Progenitor cell of endocrine pancreas (in vitro differentiated cells): ENCODE results near the gene AHRR. TPM values are rescaled to one million over a fixed set of nuclear protein-coding genes. Genes with fewer than 3 reads are reported as not detected.

Source experiments
- DNase-seq: peaks from one replicate; pipeline ENCODE4 v3.0.0; 2021; ENCODE audit warnings: low spot score; ENCODE audit not compliant: unreplicated experiment
- H3K27ac Mint-ChIP-seq: 2 replicates; pipeline ENCODE4 v1.8.0; 2021; ENCODE audit warnings: mild to moderate bottlenecking, moderate library complexity, mixed read lengths
- H3K27me3 Mint-ChIP-seq: 2 replicates; pipeline ENCODE4 v1.8.0; 2021; ENCODE audit warnings: mixed read lengths
- H3K36me3 Mint-ChIP-seq: 2 replicates; pipeline ENCODE4 v1.8.0; 2022; ENCODE audit warnings: mixed read lengths; ENCODE audit not compliant: insufficient read depth
- H3K4me1 Mint-ChIP-seq: 2 replicates; pipeline ENCODE4 v1.8.0; 2021; ENCODE audit warnings: low read depth, mixed read lengths
- H3K4me3 Mint-ChIP-seq: 2 replicates; pipeline ENCODE4 v1.8.0; 2021; ENCODE audit warnings: low read depth, mild to moderate bottlenecking, moderate library complexity, mixed read lengths
- H3K9me3 Mint-ChIP-seq: 2 replicates; pipeline ENCODE4 v1.8.0; 2021; ENCODE audit warnings: low read depth, mixed read lengths
- CTCF ChIP-seq: fragments of 200-600 bp; sonication (generic); IDR thresholded peaks from one replicate; pipeline ENCODE4 v1.5.0; 2021; ENCODE audit warnings: antibody characterized with exemption, mild to moderate bottlenecking; ENCODE audit not compliant: unreplicated experiment
- total RNA-seq: library from RNA; stranded (reverse); gene quantifications from 2 replicates; pipeline ENCODE4 v1.2.1, GENCODE V29; 2021

Gene AHRR
- total RNA-seq, 1 donor from 2014 or later, result 1.3 TPM

DNA sequence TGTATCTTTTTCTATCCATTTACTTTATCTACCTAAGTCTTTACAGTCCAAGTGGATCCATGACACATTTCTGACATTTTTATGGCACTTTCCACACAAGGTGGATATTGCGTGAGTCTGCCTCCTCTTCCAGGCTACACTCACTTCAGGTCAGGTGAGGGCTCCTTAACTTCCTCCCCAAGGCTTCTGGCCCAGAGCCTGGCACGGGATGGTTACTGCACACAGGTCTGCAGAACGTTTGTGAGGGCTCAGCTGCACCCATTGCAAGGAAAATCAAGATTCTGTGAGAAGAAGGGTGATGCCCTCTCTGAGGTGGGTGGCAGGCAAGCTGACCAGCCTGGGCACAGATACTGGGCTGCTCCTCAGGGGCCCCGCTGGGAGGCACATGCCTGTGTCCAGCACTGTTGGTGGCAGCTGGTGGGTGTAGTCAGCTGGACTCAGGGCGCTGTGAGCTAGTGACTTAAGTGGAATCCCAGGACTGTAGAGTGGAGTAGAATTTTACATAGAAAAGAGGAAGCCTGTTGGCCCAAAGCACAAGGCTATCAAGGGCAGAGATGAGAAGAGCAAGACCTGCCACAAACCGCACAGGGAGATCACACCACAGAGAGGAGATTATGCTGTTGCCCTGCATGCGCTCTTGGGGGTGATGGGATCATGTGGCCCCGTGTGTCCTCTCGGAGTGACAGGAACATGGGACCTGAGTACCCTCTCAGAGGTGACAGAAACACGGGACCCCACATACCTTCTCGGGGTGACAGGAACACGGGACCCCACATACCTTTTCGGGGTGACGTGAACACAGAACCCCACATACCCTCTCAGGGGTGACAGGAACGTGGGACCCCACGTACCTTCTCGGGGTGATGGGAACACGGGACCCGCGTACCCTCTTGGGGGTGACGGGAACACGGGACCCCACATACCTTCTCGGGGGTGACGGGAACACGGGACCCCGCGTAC, 21.3 kb downstream of the AHRR start:
- no peak for DNase-seq
- Mint-ChIP-seq H3K27ac (no peak overlapping the region), H3K36me3 (no peaks in the 10 kb centered on the region), H3K4me3 (peak overlapping the region; percentile 61), H3K9me3 (peaks cover 3% of the 10 kb centered on the region), H3K27me3 (peaks cover 35% of the 10 kb centered on the region), H3K4me1 (peaks cover 2% of the 10 kb centered on the region)
- no peak for TF ChIP-seq CTCF

DNA sequence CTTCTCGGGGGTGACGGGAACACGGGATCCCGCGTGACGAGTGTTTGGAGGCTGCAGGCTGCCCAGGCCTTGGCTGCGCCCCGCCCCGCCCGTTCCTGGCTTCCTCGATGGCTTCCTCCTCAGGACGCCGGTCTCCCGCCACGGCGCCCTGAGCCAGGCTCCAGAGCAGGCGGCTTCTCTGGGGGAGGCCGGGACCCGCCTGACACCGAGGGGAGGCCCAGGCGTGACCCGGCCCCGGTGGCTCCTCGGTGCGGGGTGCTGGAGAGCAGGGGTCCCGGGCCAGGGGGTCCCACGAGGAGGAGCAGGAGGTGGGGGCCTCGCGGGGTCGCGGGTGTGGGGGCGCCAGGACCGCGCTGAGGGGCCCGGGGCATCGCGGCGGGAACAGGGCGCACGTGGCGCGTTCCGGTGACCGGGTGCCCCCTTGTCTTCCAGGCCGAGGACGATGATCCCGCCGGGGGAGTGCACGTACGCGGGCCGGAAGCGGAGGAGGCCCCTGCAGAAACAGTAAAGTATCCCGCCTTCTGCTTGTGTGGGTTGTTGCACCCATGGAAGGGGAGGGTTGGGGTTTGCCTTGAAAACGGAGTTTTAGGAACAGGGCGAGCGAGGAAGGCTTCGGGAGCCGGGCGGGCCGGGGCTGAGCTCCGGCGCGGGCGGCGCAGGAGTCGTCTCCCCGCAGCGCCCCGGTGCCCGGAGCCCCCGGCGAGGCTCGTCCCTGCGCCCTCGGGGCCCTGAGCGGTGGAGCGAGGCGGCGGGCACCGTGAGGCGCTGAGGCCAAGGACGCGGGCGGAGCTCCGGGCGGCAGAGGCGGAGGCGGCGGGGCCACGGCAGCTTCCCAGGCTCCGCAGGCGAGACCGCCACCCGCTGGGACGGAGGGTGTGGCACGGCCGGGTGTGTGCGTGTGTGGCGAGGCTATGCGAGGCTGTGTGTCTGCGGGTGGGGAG, 22.2 kb downstream of the AHRR start:
- H3K27ac Mint-ChIP-seq, result no peak overlapping the region
- TF ChIP-seq CTCF, result no peak
- H3K4me3 Mint-ChIP-seq, result peak overlapping the region; percentile 64
- peaks cover 41% of the 10 kb centered on the region for H3K27me3 Mint-ChIP-seq
- H3K4me1 Mint-ChIP-seq, result peaks cover 2% of the 10 kb centered on the region
- no peaks in the 10 kb centered on the region for H3K36me3 Mint-ChIP-seq
- no peak for DNase-seq
- peaks cover 3% of the 10 kb centered on the region for H3K9me3 Mint-ChIP-seq

- Mint-ChIP-seq H3K27ac (no peak overlapping the region), H3K4me3 (no peak overlapping the region), H3K36me3 (no peaks in the 10 kb centered on the region), H3K27me3 (peaks cover 45% of the 10 kb centered on the region), H3K9me3 (peaks cover 3% of the 10 kb centered on the region), H3K4me1 (peaks cover 2% of the 10 kb centered on the region)
- no peak for TF ChIP-seq CTCF
- no peak for DNase-seq
These were observed 23.2 kb downstream of the AHRR start for GRCh38 chr5:344668-345067.

DNA sequence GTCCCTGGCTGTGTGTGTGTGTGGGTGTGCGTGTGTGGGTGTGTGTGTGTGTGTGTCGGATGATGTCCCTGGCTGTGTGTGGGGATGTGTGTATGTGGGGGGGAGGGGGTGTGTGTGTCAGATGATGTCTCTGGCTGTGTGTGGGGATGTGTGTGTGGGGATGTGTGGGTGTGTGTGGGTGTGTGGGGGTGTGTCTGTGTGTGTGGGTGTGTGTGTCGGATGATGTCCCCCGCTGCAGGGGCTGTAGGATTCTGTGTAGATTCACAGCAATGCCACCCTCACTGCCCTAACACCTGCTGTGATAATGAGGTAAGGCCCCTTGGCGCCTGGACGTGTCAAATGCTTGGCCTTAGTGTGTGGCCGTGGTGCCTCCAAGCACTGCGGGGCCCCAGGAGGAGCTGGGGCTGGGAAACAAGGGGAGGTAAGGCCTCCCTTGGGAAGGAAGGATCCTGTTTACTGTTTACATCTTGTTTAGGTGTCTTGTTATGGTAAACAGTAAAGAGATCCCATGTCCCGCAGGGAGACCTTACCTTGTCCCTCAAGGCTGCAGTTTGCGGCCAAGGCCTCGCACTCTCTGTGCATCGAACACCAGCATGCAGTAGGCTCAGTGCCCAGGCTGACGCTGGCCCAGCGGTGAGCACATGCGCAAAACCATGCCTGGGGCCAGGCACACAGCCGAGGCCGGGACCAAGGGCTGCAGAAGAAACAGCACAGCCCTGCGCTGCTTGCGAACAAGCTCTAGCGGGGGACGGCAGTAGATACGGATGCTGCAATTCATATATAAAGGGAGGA, 24.1 kb downstream of the AHRR start:
- Mint-ChIP-seq H3K9me3 (peaks cover 3% of the 10 kb centered on the region), H3K4me3 (no peak overlapping the region), H3K36me3 (no peaks in the 10 kb centered on the region), H3K4me1 (peaks cover 2% of the 10 kb centered on the region), H3K27me3 (peaks cover 45% of the 10 kb centered on the region), H3K27ac (no peak overlapping the region)
- no peak for TF ChIP-seq CTCF
- DNase-seq, result no peak
